SU-DHL-6 (cell line): ENCODE results near the gene DNER.
"Not testable (repeated sequence)": the region's sequence is repeated elsewhere in the genome, so short reads cannot be mapped to it uniquely, and the experiment has no call there.

Experiments
- H2AFZ ChIP-seq: fragments of 200-600 bp; sonication (generic); 2 replicates; pipeline ENCODE4 v1.6.1; 2014; ENCODE audit warnings: low read depth, mild to moderate bottlenecking, moderate library complexity, mixed read lengths, antibody characterized with exemption, low read length; ENCODE audit not compliant: severe bottlenecking
- H3F3A ChIP-seq: fragments of 200-600 bp; shearing (Covaris generic); 2 replicates; pipeline ENCODE4 v1.6.0; 2016; ENCODE audit warnings: antibody characterized with exemption, mild to moderate bottlenecking; ENCODE audit not compliant: insufficient read depth
- H3K27ac ChIP-seq: fragments of 200-600 bp; sonication (generic); 2 replicates; pipeline ENCODE4 v1.5.1; 2016; ENCODE audit warnings: low read depth, mild to moderate bottlenecking, low read length, moderate library complexity, mixed read lengths
- H3K27me3 ChIP-seq: fragments of 200-600 bp; sonication (generic), shearing (Covaris generic); 2 replicates; pipeline ENCODE4 v1.6.0; 2014; ENCODE audit warnings: mild to moderate bottlenecking, low read length
- H3K36me3 ChIP-seq: fragments of 200-600 bp; sonication (generic); 2 replicates; pipeline ENCODE4 v1.6.1; 2014; ENCODE audit warnings: mild to moderate bottlenecking, low read length, mixed read lengths
- H3K4me2 ChIP-seq: fragments of 300-600, 200-600 bp; shearing (Covaris generic), sonication (generic); 2 replicates; pipeline ENCODE4 v1.6.0; 2014; ENCODE audit warnings: low read length, low read depth, mild to moderate bottlenecking; ENCODE audit not compliant: poor library complexity, severe bottlenecking
- H3K4me3 ChIP-seq: fragments of 200-600 bp; sonication (generic); 2 replicates; pipeline ENCODE4 v1.5.1; 2014; ENCODE audit warnings: antibody characterized with exemption, low read length, mild to moderate bottlenecking, mixed read lengths; ENCODE audit not compliant: insufficient read depth, poor library complexity, severe bottlenecking
- H3K79me2 ChIP-seq: fragments of 200-600 bp; sonication (generic); 2 replicates; pipeline ENCODE4 v1.6.1; 2014; ENCODE audit warnings: mild to moderate bottlenecking, low read length, moderate library complexity; ENCODE audit not compliant: insufficient read depth
- H3K9ac ChIP-seq: fragments of 200-600 bp; sonication (generic); 2 replicates; pipeline ENCODE4 v1.7.0; 2014; ENCODE audit warnings: mild to moderate bottlenecking, low read length
- H3K9me2 ChIP-seq: fragments of 200-600 bp; sonication (generic); replicated peaks from 2 replicates; pipeline ENCODE4 v1.6.1; 2014; ENCODE audit warnings: low read length; ENCODE audit not compliant: insufficient read depth
- H3K9me3 ChIP-seq: fragments of 200-600 bp; sonication (generic); 2 replicates; pipeline ENCODE4 v1.6.1; 2014; ENCODE audit warnings: low read length, mixed read lengths; ENCODE audit not compliant: insufficient read depth
- H4K20me1 ChIP-seq: fragments of 200-600 bp; sonication (generic); 2 replicates; pipeline ENCODE4 v1.6.1; 2014; ENCODE audit warnings: low read depth, mild to moderate bottlenecking, antibody characterized with exemption, low read length, moderate library complexity, mixed read lengths
- CTCF ChIP-seq: fragments of 200-600 bp; sonication (generic); IDR thresholded peaks from one replicate; pipeline ENCODE4 v1.5.1; 2017; ENCODE audit warnings: antibody characterized with exemption, mild to moderate bottlenecking, low read length, moderate library complexity; ENCODE audit not compliant: insufficient read depth, poor library complexity, severe bottlenecking
- EZH2phosphoT487 ChIP-seq: fragments of 200-600 bp; sonication (generic), shearing (Covaris generic); conservative IDR thresholded peaks from 2 replicates; pipeline ENCODE4 v1.6.1; 2018; ENCODE audit warnings: mild to moderate bottlenecking, antibody characterized with exemption, low read length, moderate library complexity, mixed read lengths

The DNER gene

DNA sequence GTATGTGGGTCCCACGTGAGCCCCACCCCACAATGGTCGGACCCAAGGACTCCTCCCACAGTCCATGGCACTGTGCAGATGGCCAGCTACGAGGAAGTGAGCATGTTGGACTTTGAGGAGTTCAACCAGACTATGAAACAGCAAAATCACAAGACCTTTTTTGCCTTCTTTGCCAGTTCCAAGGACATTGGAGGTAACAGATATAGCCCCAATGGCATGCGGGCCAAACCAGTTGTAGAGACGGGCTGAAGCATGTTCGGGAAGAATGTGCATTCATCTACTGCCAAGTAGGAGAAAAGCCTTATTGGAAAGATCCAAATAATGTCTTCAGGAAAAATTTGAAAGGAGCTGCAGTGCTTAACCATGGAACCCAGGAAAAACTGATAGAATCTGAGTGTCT, 12.6 kb downstream of the DNER start:
- H3K36me3 ChIP-seq = no peaks in the 10 kb centered on the region
- H3F3A ChIP-seq = no peaks in the 10 kb centered on the region
- no peak for TF ChIP-seq CTCF
- TF ChIP-seq EZH2phosphoT487 = no peak
- H3K4me2 ChIP-seq = no peak overlapping the region
- H3K9me3 ChIP-seq = no peaks in the 10 kb centered on the region
- H2AFZ ChIP-seq = no peak overlapping the region
- no peak overlapping the region for H3K4me3 ChIP-seq
- H3K27ac ChIP-seq = no peak overlapping the region
- no peaks in the 10 kb centered on the region for H3K27me3 ChIP-seq
- H4K20me1 ChIP-seq = no peaks in the 10 kb centered on the region
- H3K79me2 ChIP-seq = no peaks in the 10 kb centered on the region
- no peaks in the 10 kb centered on the region for H3K9me2 ChIP-seq
- H3K9ac ChIP-seq = no peak overlapping the region

GRCh38 chr2:229701062-229701461, 13.3 kb downstream of the DNER start:
- Histone ChIP-seq H3K9ac (no peak overlapping the region), H3K36me3 (no peaks in the 10 kb centered on the region), H3K4me2 (no peak overlapping the region), H3K27ac (no peak overlapping the region), H2AFZ (no peak overlapping the region), H3K9me3 (no peaks in the 10 kb centered on the region), H3K79me2 (no peaks in the 10 kb centered on the region), H3K27me3 (no peaks in the 10 kb centered on the region), H3K9me2 (no peaks in the 10 kb centered on the region), H3F3A (no peaks in the 10 kb centered on the region), H3K4me3 (no peak overlapping the region), H4K20me1 (no peaks in the 10 kb centered on the region)
- TF ChIP-seq CTCF = no peak

DNA sequence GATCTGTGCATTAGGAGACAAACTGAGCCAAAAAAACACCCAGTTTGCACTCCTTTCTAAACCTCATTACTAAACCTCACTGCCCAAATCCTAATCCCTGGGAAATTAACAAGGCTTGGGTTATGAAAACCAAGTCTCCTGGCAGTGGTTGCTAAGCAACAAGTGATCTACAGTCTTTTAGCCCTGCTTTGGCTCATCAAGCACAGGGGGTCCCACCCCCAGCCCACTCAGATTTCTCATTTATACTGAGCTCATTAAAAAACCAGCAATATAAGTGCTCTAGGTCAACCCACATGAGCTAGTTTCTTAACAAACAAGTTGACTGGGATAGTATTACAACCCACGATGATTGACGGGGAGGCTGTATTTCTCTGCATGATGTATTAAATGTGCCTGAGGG, 18.4 kb downstream of the DNER start:
- H3K27ac ChIP-seq = no peak overlapping the region
- no peaks in the 10 kb centered on the region for H3K36me3 ChIP-seq
- no peaks in the 10 kb centered on the region for H3K9me3 ChIP-seq
- no peak overlapping the region for H3K4me3 ChIP-seq
- no peak overlapping the region for H2AFZ ChIP-seq
- no peak overlapping the region for H3K9ac ChIP-seq
- no peaks in the 10 kb centered on the region for H3K27me3 ChIP-seq
- no peaks in the 10 kb centered on the region for H3K79me2 ChIP-seq
- no peaks in the 10 kb centered on the region for H3F3A ChIP-seq
- H3K9me2 ChIP-seq = no peaks in the 10 kb centered on the region
- TF ChIP-seq CTCF (no peak), EZH2phosphoT487 (no peak)
- H3K4me2 ChIP-seq = no peak overlapping the region
- no peaks in the 10 kb centered on the region for H4K20me1 ChIP-seq

DNA sequence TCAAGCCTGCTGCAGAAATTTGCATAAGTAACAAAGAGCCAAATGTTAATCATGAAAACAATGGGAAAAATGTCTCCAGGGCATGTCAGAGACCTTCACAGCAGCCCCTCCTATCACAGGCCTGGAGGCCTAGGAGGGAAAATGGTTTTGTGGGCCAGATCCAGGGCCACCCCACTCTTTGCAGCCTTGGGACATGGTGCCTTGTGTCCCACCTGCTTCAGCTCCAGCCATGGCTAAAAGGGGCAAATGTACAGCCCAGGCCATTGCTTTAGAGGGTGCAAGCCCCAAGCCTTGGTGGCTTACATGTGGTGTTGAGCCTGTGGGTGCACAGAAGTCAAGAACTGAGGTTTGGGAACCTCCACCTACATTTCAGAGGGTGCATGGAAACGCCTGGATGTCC, 20.5 kb downstream of the DNER start:
- not testable (repeated sequence) for H4K20me1 ChIP-seq, H3K79me2 ChIP-seq, H3K4me2 ChIP-seq, H2AFZ ChIP-seq, H3K9me3 ChIP-seq, H3K27me3 ChIP-seq, H3F3A ChIP-seq, H3K27ac ChIP-seq, H3K9ac ChIP-seq, H3K4me3 ChIP-seq, H3K36me3 ChIP-seq, H3K9me2 ChIP-seq
